Calu3 (cell line): ENCODE data around the gene CNPY3. TPM values are rescaled to one million over a fixed set of nuclear protein-coding genes. Genes with fewer than 3 reads are reported as not detected.
"Not testable (repeated sequence)": the region's sequence is repeated elsewhere in the genome, so short reads cannot be mapped to it uniquely, and the experiment has no call there.

ENCODE experiments used
- Bru-seq: library from RNA; stranded (reverse); fragments of 400-500 nt; gene quantifications from one replicate; lab custom pipeline; 2021; lab: Mats Ljungman, UMichigan
- BruChase-seq, 2 experiments: library from RNA; stranded (reverse); fragments of 400-500 nt; gene quantifications; one replicate each; lab custom pipeline; 2021; lab: Mats Ljungman, UMichigan
- BruUV-seq: library from RNA; stranded (reverse); fragments of 400-500 nt; replicated peaks from 2 replicates; lab custom pipeline; 2021; lab: Mats Ljungman, UMichigan
- CTCF ChIA-PET: fragments of 300-600 bp; sonication (Branson Sonifier 250); formaldehyde crosslinking; loops from one replicate; lab custom pipeline; 2022; ENCODE audit warnings: antibody characterized with exemption; lab: Charles Lee
- DNase-seq: peaks from one replicate; pipeline ENCODE4 v3.0.0; 2022
- H3K27ac Mint-ChIP-seq: one replicate; pipeline ENCODE4 v1.8.0; 2022; ENCODE audit warnings: mixed read lengths; ENCODE audit not compliant: unreplicated experiment
- H3K27me3 Mint-ChIP-seq: one replicate; pipeline ENCODE4 v1.8.0; 2022; ENCODE audit warnings: mixed read lengths; ENCODE audit not compliant: unreplicated experiment
- H3K36me3 Mint-ChIP-seq: one replicate; pipeline ENCODE4 v1.8.0; 2022; ENCODE audit warnings: mild to moderate bottlenecking, moderate library complexity, mixed read lengths; ENCODE audit not compliant: insufficient read depth, unreplicated experiment
- H3K4me1 Mint-ChIP-seq: one replicate; pipeline ENCODE4 v1.8.0; 2022; ENCODE audit warnings: mild to moderate bottlenecking, low read depth, mixed read lengths; ENCODE audit not compliant: unreplicated experiment
- H3K4me3 Mint-ChIP-seq: one replicate; pipeline ENCODE4 v1.8.0; 2022; ENCODE audit warnings: mild to moderate bottlenecking, low read depth, moderate library complexity, mixed read lengths; ENCODE audit not compliant: unreplicated experiment
- H3K9me3 Mint-ChIP-seq: one replicate; pipeline ENCODE4 v1.8.0; 2022; ENCODE audit warnings: low read depth, mixed read lengths; ENCODE audit not compliant: unreplicated experiment
- CTCF ChIP-seq: fragments of 200-600 bp; IDR thresholded peaks from one replicate; pipeline ENCODE4 v1.8.0; 2022; ENCODE audit warnings: antibody characterized with exemption; ENCODE audit not compliant: unreplicated experiment
- intact Hi-C: fragments of 100-400 bp; cut with micrococcal nuclease; formaldehyde crosslinking; loops from one replicate; pipeline ENCODE4 v1.10.0; 2022; ENCODE audit not compliant: unreplicated experiment
- long read RNA-seq: library from polyadenylated mRNA; stranded (forward); transcript quantifications from one replicate; pipeline ENCODE4 v2.0.0, GENCODE V29; 2022
- total RNA-seq: library from RNA; stranded (reverse); gene quantifications from 2 replicates; pipeline ENCODE4 v1.2.3, GENCODE V29; 2022

Gene CNPY3
- total RNA-seq: 57.9 and 60.7 TPM in 2 replicates
- percentile 86 among the genes with signal in this experiment for Bru-seq, nascent RNA
- percentile 87 among the genes with signal in this experiment for BruChase-seq, experiment 1, labeled RNA remaining after a 6-hour chase
- BruChase-seq, experiment 2, labeled RNA remaining after a 2-hour chase: percentile 86 among the genes with signal in this experiment
- long read RNA-seq, transcript CNPY3-201 (6 exons, 1,704 nt): major isoform, 59 of 105 reads
- long read RNA-seq, partial matches to known transcripts: 13 of 105 reads
- long read RNA-seq, other reads (novel, unspliced or antisense): 33 of 105 reads

- CTCF ChIA-PET: interaction anchor here (0.5 to 1.7 kb wide), 20 partner anchors 14 to 1353 kb away, joined by 3 to 8 read pairs (median 4); partner anchors contain the start of genes CUL7, GNMT, KLC4 and KLHDC3
- Mint-ChIP-seq H3K36me3 (peaks cover 45% of the 10 kb centered on the region), H3K9me3 (no peaks in the 10 kb centered on the region), H3K4me3 (peak within 1 kb of the TSS; percentile 99), H3K27ac (peak within 1 kb of the TSS; percentile 90), H3K4me1 (peaks cover 43% of the 10 kb centered on the region), H3K27me3 (no peaks in the 10 kb centered on the region)
- TSS peak; percentile 52 for BruUV-seq
- no peak for TF ChIP-seq CTCF
- DNase-seq: peak; percentile 97
- intact Hi-C loops: no loop called here
Observed at GRCh38 chr6:42928986-42929820, at the start of gene CNPY3. TSS of gene CNPY3 (plus strand) at chr6:42929480. CDS start at chr6:42929571, 91 bp downstream.

- peak overlapping the region; percentile 87 for H3K4me3 Mint-ChIP-seq
- H3K27me3 Mint-ChIP-seq, H3K9me3 Mint-ChIP-seq, intact Hi-C loops, DNase-seq, H3K4me1 Mint-ChIP-seq: not testable (repeated sequence)
- TSS peak; percentile 63 for BruUV-seq
- peaks cover 68% of the 10 kb centered on the region for H3K36me3 Mint-ChIP-seq
- CTCF ChIA-PET: interaction anchor here (0.6 to 1.6 kb wide), 5 partner anchors 10 to 954 kb away, joined by 3 to 17 read pairs (median 5); partner anchors contain the start of gene TBCC
- H3K27ac Mint-ChIP-seq: peak overlapping the region; percentile 99
Observed at GRCh38 chr6:42880240-42880817, 49.0 kb upstream of the CNPY3 start.

GRCh38 chr6:42880871-42881270 is 48.4 kb upstream of the CNPY3 start:
- BruUV-seq, H3K9me3 Mint-ChIP-seq, H3K4me1 Mint-ChIP-seq, H3K27me3 Mint-ChIP-seq, intact Hi-C loops, DNase-seq: not testable (repeated sequence)
- peak overlapping the region; percentile 87 for H3K4me3 Mint-ChIP-seq
- H3K36me3 Mint-ChIP-seq: peaks cover 73% of the 10 kb centered on the region
- H3K27ac Mint-ChIP-seq: peak overlapping the region; percentile 99
- CTCF ChIA-PET: interaction anchor here (0.6 to 1.6 kb wide), 3 partner anchors 10 to 954 kb away, joined by 3 to 4 read pairs (median 3); a partner anchor contains a TSS

GRCh38 chr6:42885702-42886101 is 43.6 kb upstream of the CNPY3 start:
- Mint-ChIP-seq H3K36me3 (peaks cover 92% of the 10 kb centered on the region), H3K27ac (no peak overlapping the region), H3K4me3 (no peak overlapping the region), H3K27me3 (no peaks in the 10 kb centered on the region), H3K4me1 (peaks cover 2% of the 10 kb centered on the region), H3K9me3 (no peaks in the 10 kb centered on the region)
- intact Hi-C loops: no loop called here
- TF ChIP-seq CTCF: no peak
- no peak for DNase-seq
- CTCF ChIA-PET: interaction anchor here (0.9 kb wide), 1 partner anchor 139 kb away, joined by 4 read pairs; no protein-coding TSS in a partner anchor
- no TSS peak for BruUV-seq

GRCh38 chr6:42888201-42888600 is 41.1 kb upstream of the CNPY3 start:
- DNase-seq, H3K27me3 Mint-ChIP-seq, CTCF ChIA-PET, H3K27ac Mint-ChIP-seq, H3K4me1 Mint-ChIP-seq, intact Hi-C loops, H3K4me3 Mint-ChIP-seq, H3K9me3 Mint-ChIP-seq, BruUV-seq: not testable (repeated sequence)
- peaks cover 75% of the 10 kb centered on the region for H3K36me3 Mint-ChIP-seq
